Activated CD4-positive, alpha-beta T cell treated with anti-CD3 and anti-CD28 coated beads, Interleukin-2, amount 10 ng/mL, durations not matched to agents 24 days and 14 days (primary cell): ENCODE data around the gene PRPF19. TPM values are rescaled to one million over a fixed set of nuclear protein-coding genes. Genes with fewer than 3 reads are reported as not detected.
A peak's percentile ranks its signal among the peaks of the same experiment; 100 is the strongest.

Source experiments
- DNase-seq: peaks from one replicate; pipeline ENCODE4 v3.0.0; 2022
- H3K27ac Mint-ChIP-seq: one replicate; pipeline ENCODE4 v1.8.0; 2022; ENCODE audit warnings: mild to moderate bottlenecking, mixed read lengths
- H3K27me3 Mint-ChIP-seq: one replicate; pipeline ENCODE4 v1.8.0; 2022; ENCODE audit warnings: mixed read lengths
- H3K36me3 Mint-ChIP-seq: one replicate; pipeline ENCODE4 v1.8.0; 2022; ENCODE audit warnings: low read depth, mild to moderate bottlenecking, mixed read lengths
- H3K4me1 Mint-ChIP-seq: one replicate; pipeline ENCODE4 v1.8.0; 2021; ENCODE audit warnings: mixed read lengths
- H3K4me3 Mint-ChIP-seq: one replicate; pipeline ENCODE4 v1.8.0; 2022; ENCODE audit warnings: mild to moderate bottlenecking, moderate library complexity, mixed read lengths
- H3K9me3 Mint-ChIP-seq: one replicate; pipeline ENCODE4 v1.8.0; 2021; ENCODE audit warnings: mixed read lengths
- intact Hi-C: fragments of 100-400 bp; cut with micrococcal nuclease; formaldehyde crosslinking; loops from one replicate; pipeline ENCODE4 v1.15.1; 2023
- total RNA-seq: library from RNA; stranded (reverse); gene quantifications from 2 replicates; pipeline ENCODE4 v1.2.3, GENCODE V29; 2022

The PRPF19 gene
- total RNA-seq, 1 donor from 2014 or later: 219 TPM

DNA sequence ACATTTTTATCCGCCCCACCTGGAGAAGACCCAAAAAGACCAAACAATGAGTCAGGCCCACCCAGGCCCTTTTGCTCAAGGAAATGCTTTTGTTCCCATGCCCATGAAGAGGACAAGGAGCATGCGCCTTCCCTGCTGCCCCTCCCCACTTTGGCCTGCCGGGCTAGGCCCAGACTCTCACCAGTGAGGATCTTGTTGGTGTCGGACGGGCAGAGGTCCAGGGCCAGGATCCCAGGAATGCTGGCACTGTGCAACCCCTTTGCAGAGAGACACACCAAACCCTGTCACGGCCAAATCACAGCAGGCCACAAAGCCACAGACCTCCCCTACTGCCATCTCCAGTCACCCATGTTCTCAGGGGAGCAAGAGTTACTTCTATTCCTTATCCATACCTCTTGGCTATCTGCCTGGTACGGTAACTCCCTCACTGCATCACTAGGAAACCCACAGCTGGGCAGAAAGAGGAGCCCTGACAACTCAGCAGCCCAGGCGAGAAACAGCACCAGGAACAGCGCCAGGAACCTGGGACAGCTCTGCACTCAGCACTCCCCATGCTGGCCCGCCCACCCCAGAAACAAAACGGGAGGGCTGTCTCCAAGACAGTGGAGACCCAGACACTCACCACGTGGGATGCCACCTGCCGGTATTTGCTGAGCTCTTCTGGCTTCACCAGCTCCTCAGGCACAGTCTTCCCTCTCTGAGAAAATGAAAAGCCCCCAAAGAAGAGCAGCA lies 5.5 kb downstream of the PRPF19 start:
- Mint-ChIP-seq H3K9me3 (no peaks in the 10 kb centered on the region), H3K27me3 (no peaks in the 10 kb centered on the region), H3K27ac (no peak overlapping the region), H3K4me1 (peaks cover 21% of the 10 kb centered on the region), H3K4me3 (no peak overlapping the region), H3K36me3 (peaks cover 70% of the 10 kb centered on the region)
- no peak for DNase-seq
- intact Hi-C loops: no loop called here

DNA sequence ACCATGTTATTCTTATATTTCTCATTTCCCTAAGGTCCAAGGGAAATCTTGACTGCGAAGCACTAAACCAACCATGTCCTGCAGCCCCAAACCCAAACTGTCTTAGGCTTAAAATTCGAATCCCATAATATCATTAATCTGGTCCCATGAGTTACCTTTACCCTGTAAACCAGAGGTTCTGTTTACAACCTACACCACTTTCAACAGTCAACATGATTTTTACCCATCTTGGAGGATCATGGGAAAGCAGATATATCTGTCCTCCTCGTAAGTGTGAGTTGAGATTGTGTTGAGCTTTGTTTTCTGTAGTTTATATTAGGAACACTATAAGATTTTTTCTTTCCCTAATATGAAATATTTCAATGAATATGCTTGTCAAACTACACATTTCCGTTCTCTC lies 6.4 kb downstream of the PRPF19 start:
- intact Hi-C loops: loop anchor here (1.0 kb wide), 1 partner anchor 69 kb away; no protein-coding TSS in a partner anchor
- no peak overlapping the region for H3K4me3 Mint-ChIP-seq
- H3K4me1 Mint-ChIP-seq: peaks cover 14% of the 10 kb centered on the region
- DNase-seq: no peak
- no peaks in the 10 kb centered on the region for H3K9me3 Mint-ChIP-seq
- H3K27ac Mint-ChIP-seq: no peak overlapping the region
- peaks cover 71% of the 10 kb centered on the region for H3K36me3 Mint-ChIP-seq
- no peaks in the 10 kb centered on the region for H3K27me3 Mint-ChIP-seq

DNA sequence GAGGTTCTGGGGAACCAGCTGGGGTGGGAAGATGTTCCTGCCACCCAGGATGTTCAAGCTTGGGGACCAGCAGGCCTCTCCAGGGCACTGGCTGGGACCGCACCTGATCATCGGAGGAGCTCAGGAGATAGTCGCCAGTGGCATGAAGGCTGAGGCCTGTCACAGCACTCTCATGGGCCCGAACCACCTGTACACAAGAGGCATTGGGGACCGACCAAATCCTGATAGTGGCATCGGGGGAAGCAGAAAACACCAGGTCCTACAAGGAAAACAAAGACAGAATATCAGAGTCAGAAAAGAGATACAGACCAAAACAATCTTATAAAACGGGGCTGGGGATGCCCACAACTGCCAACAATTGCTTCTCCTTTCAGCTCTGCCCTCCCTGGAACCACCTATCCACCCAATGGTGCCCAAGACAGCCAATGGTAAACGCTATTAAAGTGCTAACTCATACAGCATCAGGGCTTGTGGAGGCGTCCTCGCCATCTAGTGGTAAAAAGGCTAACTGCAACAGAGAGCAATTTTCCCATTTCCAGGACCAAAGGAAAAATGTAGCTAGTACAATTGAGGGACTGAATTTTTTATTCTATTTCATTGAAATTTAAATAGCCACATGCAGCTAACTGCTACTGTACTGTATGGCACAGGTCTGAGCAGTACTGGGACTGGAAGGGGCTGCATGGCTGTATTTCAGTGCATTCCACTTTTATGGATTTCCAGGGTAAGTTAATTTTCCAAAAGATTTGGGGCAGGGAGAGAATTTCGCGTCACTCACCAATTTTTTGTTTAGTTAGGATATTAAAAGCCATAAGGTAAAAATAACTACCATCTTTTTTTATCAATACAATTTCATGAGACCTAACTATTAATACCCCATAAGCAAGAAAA lies 7.1 kb downstream of the PRPF19 start:
- intact Hi-C loops: loop anchor here (1.0 kb wide), 1 partner anchor 68 kb away; no protein-coding TSS in a partner anchor
- peaks cover 73% of the 10 kb centered on the region for H3K36me3 Mint-ChIP-seq
- no peaks in the 10 kb centered on the region for H3K27me3 Mint-ChIP-seq
- H3K27ac Mint-ChIP-seq: peak overlapping the region; percentile 50
- peaks cover 12% of the 10 kb centered on the region for H3K4me1 Mint-ChIP-seq
- DNase-seq: peak; percentile 81
- H3K4me3 Mint-ChIP-seq: no peak overlapping the region
- H3K9me3 Mint-ChIP-seq: no peaks in the 10 kb centered on the region

DNA sequence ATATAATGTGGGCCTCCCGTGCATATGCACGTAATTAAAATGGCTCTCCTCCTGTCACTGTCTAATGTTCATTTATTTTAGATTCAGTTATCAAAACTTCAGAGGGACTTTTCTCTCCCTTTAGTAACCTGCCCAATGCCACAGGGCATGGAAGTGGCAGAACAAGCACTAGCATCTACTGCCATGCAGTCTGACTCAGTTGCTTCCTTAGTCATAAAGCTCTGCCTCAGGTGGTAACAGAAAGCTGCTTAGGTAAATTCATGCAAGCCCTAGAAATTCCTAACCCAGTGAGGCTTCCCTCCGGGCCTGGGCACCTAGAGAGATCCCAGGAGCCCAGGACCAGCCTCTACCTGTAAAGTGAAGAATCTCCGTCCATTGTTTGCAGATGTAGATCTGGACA lies 8.9 kb downstream of the PRPF19 start:
- H3K9me3 Mint-ChIP-seq: no peaks in the 10 kb centered on the region
- no peak overlapping the region for H3K4me3 Mint-ChIP-seq
- no peak for DNase-seq
- intact Hi-C loops: no loop called here
- no peaks in the 10 kb centered on the region for H3K27me3 Mint-ChIP-seq
- peaks cover 68% of the 10 kb centered on the region for H3K36me3 Mint-ChIP-seq
- H3K4me1 Mint-ChIP-seq: no peaks in the 10 kb centered on the region
- no peak overlapping the region for H3K27ac Mint-ChIP-seq

DNA sequence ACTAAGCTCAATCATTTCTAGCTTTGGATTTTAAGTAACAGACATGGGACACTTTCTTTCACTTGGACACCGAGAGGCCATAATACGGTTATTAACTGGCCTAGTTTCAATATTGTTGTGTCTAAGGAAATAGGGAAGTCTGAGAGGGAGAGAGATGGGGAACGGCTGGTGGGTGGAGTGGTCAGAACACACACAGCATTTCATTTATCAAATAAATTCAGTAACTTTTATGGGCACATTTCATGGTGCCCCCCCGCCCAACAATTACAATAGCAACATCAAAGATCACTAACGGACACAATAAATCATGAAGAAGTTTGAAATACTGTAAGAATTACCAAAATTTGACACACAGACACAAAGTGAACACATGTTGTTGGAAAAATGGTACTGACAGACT lies 10.7 kb downstream of the PRPF19 start:
- Mint-ChIP-seq H3K4me1 (no peaks in the 10 kb centered on the region), H3K27me3 (no peaks in the 10 kb centered on the region), H3K9me3 (no peaks in the 10 kb centered on the region), H3K27ac (no peak overlapping the region), H3K4me3 (no peak overlapping the region), H3K36me3 (peaks cover 65% of the 10 kb centered on the region)
- intact Hi-C loops: no loop called here
- no peak for DNase-seq

DNA sequence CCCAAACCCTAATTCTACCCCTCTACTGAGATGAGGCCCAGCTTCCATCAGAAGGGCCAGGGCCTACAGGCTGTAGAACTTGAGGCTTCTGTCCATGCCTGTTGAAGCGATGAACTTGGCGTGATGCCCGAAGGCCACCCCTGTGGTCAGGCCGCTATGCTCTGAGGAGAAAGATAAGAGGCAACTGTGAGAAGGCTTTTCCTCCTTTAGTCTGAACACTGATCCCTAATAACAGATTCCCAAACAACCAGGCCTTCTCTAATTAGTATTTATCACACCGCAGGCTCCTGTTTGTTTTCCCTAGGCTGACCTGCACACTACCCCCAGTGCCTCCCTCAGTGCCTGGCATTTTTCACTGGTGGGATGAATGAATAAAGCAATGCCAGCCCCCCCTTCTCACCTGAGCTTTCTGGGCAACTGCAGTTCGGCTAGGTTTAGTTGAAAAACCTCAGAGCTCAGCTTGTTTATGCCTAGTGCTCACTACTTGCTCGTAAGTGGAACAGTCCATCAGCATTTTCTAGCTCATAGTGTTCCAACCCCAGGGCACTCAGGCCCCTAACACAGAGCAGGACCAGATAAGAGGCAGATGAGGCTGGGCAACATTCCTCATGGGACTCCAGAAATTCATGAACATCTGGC lies 15.2 kb downstream of the PRPF19 start:
- Mint-ChIP-seq H3K4me1 (peaks cover 2% of the 10 kb centered on the region), H3K36me3 (peaks cover 51% of the 10 kb centered on the region)
- intact Hi-C loops: no loop called here

DNA sequence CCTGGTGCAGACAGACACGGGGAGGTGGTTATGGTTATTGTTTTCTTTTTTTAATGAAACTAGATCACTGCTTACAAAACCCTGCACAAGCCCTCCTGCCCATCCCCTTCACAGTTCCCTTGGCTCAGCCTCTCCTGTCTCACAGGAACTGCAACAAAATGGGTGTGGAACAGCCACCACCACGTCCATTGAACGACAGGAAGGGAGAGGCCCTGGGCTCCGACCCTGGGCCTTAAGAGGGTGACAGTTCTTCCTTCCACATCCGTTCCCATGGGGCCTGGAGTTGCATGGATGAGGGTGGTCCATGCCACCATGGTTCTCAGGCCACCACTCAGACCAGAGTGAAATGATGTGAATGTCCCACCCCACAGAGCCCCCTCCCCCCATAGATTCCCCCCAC lies 15.7 kb downstream of the PRPF19 start:
- no peak overlapping the region for H3K27ac Mint-ChIP-seq
- no peak for DNase-seq
- H3K4me1 Mint-ChIP-seq: peaks cover 2% of the 10 kb centered on the region
- H3K9me3 Mint-ChIP-seq: no peaks in the 10 kb centered on the region
- intact Hi-C loops: no loop called here
- no peaks in the 10 kb centered on the region for H3K27me3 Mint-ChIP-seq
- H3K4me3 Mint-ChIP-seq: no peak overlapping the region
- H3K36me3 Mint-ChIP-seq: peaks cover 49% of the 10 kb centered on the region

More for the DNA sequence above, 15.2 kb downstream of the PRPF19 start:
- Mint-ChIP-seq H3K9me3 (no peaks in the 10 kb centered on the region), H3K27me3 (no peaks in the 10 kb centered on the region), H3K4me3 (no peak overlapping the region), H3K27ac (no peak overlapping the region)
- DNase-seq: no peak

DNA sequence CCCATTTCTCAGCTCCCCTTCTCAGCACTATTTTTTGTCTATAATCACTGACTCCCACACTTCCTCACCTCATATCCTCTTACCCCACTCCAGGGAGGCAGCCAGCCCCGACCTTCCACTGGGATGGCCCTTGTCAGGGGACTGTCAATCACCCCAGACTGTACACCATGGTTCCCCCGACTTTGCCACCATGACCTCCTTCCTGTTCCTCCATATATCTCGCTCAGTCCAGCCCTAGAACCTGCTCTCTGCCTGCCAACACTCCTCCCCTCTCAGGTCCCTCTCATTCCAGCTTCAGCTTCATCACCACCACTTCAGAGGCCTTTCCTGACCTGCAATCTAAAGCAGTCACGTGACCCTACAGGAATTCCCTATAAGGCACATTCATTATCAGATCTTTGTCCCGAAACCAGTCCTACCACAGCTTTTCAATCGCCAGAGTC lies 16.5 kb downstream of the PRPF19 start:
- Mint-ChIP-seq H3K4me1 (peaks cover 2% of the 10 kb centered on the region), H3K36me3 (peaks cover 45% of the 10 kb centered on the region), H3K27ac (no peak overlapping the region), H3K9me3 (no peaks in the 10 kb centered on the region), H3K4me3 (no peak overlapping the region), H3K27me3 (no peaks in the 10 kb centered on the region)
- intact Hi-C loops: no loop called here
- no peak for DNase-seq

DNA sequence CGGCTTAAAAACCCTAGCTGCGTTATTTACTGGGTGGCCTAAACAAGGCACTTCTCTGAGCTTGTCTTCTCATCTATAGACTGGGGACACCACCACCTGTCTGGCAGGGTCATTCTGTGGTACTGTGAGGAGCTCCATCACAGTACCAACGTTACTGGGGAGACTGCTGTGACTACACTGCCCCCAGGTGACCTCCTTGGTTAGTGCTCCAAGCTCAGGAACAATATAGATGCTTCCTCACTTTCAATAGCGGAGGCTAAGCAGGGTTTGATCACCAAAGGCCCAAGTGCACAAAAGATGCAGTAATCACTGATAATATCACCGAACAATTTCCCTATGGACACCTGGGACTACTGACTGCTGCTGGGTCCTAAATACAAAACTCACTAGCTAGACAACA lies 18.8 kb downstream of the PRPF19 start:
- Mint-ChIP-seq H3K9me3 (no peaks in the 10 kb centered on the region), H3K36me3 (peaks cover 47% of the 10 kb centered on the region), H3K4me1 (peaks cover 5% of the 10 kb centered on the region), H3K4me3 (no peak overlapping the region), H3K27me3 (no peaks in the 10 kb centered on the region), H3K27ac (no peak overlapping the region)
- peak; percentile 82 for DNase-seq
- intact Hi-C loops: loop anchor here (1.0 kb wide), 2 partner anchors 56 to 112 kb away; no protein-coding TSS in a partner anchor

DNA sequence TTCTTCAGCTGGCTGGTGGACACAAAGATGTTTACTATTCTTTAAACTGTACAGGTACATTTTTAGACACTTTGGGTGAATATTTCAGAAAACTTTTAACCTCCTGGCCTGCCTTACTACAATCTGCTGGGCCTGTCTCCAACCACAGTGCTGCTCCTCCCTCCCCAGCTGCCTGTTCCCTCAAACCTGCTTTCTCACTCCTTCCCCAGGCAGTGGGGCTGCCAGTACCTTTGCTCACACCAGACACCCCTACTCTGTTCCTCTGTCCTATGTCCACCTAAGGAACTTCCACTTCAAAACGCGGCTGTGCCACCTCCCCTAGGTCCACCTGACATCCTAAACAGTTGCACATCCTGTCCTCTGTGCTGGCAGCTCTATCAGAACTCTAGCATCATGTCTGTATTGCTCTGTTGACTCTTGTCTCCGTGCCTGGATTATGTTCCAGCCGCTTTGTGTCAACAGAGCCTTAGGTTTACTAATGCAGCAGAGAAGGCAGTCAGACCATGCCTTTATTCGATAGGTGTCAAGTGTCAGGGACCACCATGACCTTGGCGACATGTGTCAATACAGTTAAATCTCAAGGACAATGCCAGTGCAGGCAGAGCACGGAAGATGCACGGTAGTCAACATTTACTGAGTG lies 25.6 kb downstream of the PRPF19 start:
- DNase-seq: no peak
- Mint-ChIP-seq H3K36me3 (peaks cover 28% of the 10 kb centered on the region), H3K4me1 (peaks cover 6% of the 10 kb centered on the region), H3K9me3 (no peaks in the 10 kb centered on the region), H3K27me3 (no peaks in the 10 kb centered on the region), H3K27ac (peak overlapping the region; percentile 64), H3K4me3 (no peak overlapping the region)
- intact Hi-C loops: no loop called here

DNA sequence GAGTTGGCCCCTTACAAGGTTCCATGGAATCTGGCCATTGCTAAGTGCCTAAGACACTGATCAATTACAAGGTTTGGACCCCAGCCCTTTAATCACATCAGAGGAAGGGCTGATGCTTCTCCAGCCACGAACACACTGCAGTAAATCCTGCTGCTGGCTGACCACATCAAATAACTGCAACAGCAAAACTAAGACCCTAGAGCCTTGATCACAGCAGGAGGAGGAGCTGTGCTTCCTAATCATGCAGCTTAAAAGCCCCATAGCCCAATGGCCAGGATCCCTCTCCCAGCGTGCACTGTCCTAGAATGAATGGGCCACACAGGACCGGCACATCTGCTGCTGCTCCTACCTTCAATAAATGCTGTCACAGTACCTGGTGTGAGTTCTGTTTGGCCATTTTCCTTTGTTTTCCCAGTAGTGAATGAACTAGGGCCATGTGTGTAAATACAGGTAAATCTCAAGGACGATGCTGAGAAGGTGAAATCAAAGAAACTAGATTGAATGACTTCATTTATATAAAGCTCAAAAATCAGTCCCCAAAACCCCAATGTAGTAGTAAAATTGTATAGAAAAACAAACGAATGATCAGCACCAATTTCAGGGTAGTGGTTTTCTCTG lies 26.3 kb downstream of the PRPF19 start:
- no peak for DNase-seq
- peaks cover 6% of the 10 kb centered on the region for H3K4me1 Mint-ChIP-seq
- no peak overlapping the region for H3K4me3 Mint-ChIP-seq
- H3K27me3 Mint-ChIP-seq: no peaks in the 10 kb centered on the region
- intact Hi-C loops: no loop called here
- no peak overlapping the region for H3K27ac Mint-ChIP-seq
- H3K36me3 Mint-ChIP-seq: peaks cover 26% of the 10 kb centered on the region
- no peaks in the 10 kb centered on the region for H3K9me3 Mint-ChIP-seq

DNA sequence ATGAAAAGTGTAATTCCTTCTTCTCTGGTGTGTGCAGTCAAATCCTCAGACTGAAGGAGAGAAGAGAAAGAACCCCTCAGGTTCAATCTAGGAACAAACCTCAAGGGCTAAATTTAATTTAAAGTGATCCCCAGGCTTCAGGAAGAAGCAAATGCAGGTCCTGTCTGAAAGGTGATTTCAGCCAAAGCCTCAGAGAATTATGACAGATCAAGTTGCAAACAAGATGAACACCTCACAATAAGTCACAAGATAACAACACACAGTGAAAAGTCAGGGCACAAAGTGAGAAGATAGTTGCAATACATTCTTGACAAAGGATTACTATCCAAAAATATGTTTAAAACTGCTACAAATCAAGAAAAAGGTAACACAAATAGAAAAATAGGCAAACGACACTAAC lies 27.3 kb downstream of the PRPF19 start:
- intact Hi-C loops: no loop called here
- Mint-ChIP-seq H3K36me3 (peaks cover 20% of the 10 kb centered on the region), H3K27me3 (no peaks in the 10 kb centered on the region), H3K27ac (no peak overlapping the region), H3K9me3 (no peaks in the 10 kb centered on the region), H3K4me1 (peaks cover 6% of the 10 kb centered on the region), H3K4me3 (no peak overlapping the region)
- no peak for DNase-seq
